WTC11 (cell line): Measurements from ENCODE around the gene NFIX.

ENCODE experiments used
- KAT7 ChIP-seq: sonication (generic); formaldehyde crosslinking; IDR thresholded peaks from 2 replicates; pipeline ENCODE4 v1.8.1; 2023; ENCODE audit warnings: missing genetic modification reagents, mild to moderate bottlenecking, borderline replicate concordance
- MYBL2 ChIP-seq: sonication (generic); formaldehyde crosslinking; IDR thresholded peaks from 2 replicates; pipeline ENCODE4 v1.8.1; 2023; ENCODE audit warnings: mild to moderate bottlenecking, moderate library complexity, missing genetic modification reagents
- TF ChIP-seq, protein P1 (sequence below): sonication (generic); formaldehyde crosslinking; IDR thresholded peaks from 2 replicates; pipeline ENCODE4 v1.8.1; 2023; ENCODE audit warnings: mild to moderate bottlenecking, missing genetic modification reagents

DNA sequence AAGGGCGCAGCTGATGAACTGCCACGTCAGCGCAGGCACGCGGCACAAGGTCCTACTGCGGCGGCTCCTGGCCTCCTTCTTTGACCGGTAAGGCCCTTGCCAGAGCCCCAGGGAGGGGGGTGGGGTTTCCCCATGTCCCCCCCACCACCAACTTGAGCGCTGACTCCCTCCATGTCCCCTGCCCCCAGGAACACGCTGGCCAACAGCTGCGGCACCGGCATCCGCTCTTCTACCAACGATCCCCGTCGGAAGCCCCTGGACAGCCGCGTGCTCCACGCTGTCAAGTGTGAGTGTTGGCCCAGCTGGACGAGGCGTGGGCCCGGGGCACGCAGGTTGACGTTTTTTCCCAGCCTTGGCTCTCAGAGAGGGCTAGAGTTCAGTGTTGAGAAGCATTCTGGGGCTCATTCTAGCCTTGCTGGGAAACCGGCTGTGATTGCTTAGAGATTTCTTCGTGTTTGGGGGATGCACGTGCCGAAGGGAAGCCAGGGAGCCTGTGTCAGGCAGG lies 142.1 kb downstream of the NFIX start:
- TF ChIP-seq KAT7 (no peak), MYBL2 (CRISPR knock-in tag) (no peak)
- TF ChIP-seq, protein P1, sequence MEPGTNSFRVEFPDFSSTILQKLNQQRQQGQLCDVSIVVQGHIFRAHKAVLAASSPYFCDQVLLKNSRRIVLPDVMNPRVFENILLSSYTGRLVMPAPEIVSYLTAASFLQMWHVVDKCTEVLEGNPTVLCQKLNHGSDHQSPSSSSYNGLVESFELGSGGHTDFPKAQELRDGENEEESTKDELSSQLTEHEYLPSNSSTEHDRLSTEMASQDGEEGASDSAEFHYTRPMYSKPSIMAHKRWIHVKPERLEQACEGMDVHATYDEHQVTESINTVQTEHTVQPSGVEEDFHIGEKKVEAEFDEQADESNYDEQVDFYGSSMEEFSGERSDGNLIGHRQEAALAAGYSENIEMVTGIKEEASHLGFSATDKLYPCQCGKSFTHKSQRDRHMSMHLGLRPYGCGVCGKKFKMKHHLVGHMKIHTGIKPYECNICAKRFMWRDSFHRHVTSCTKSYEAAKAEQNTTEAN = no peak
